ENCODE results near the gene FITM1.

DNA sequence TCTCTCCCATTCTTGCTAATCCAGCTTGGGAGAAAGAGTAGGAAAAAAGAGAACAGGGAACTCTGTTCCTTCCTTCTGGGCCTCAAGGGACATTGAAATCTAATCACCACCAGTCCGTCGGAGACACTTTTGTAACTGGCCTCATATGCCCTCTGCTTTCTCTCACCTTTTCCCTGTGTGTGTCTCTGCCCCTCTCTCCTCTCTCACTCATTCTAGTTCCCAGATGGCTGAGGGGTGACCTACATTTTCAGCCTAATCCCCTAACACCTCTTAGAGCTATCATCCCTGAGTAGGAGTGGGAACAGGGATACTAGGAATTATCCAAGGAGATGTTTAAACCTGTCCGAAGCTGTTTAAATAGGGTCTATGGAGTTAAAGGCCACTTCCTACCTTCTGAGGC lies 45.2 kb upstream of the FITM1 start:
- no peak for TF ChIP-seq EZH2phosphoT487 (IDR thresholded peaks at IDR 0.05; ENCODE audit: unreplicated experiment)
- no peak for TF ChIP-seq POLR2AphosphoS5 (IDR thresholded peaks at IDR 0.05; ENCODE audit: low read depth)
- no peak for TF ChIP-seq EZH2 (IDR thresholded peaks at IDR 0.05; ENCODE audit: low read depth, unreplicated experiment)
